ENCODE measurements around the gene FAM83B. TPM values are rescaled to one million over a fixed set of nuclear protein-coding genes. Genes with fewer than 3 reads are reported as not detected.

The FAM83B gene
- total and polyA plus RNA-seq, 10 of the 15 experiments (the other 5 are each of a cell fraction or from before 2014, with no cell fraction given) = 0.05 TPM; not detected in 9

GRCh38 chr6:54865091-54865631 is 18.6 kb downstream of the FAM83B start (continued):
- TF ChIP-seq MLLT1 (IDR thresholded peaks at IDR 0.05) (no peak), FOS (IDR thresholded peaks at IDR 0.05; ENCODE audit: borderline replicate concordance, extremely low read depth, insufficient read length) (no peak), MEF2B (IDR thresholded peaks at IDR 0.05; ENCODE audit: partially characterized antibody, poor library complexity, severe bottlenecking) (no peak), MTA2 (IDR thresholded peaks at IDR 0.05; ENCODE audit: low read depth) (no peak), RFX5 (IDR thresholded peaks at IDR 0.05; ENCODE audit: low read depth, low read length) (no peak), ZBED1 (IDR thresholded peaks at IDR 0.05; ENCODE audit: borderline replicate concordance) (no peak), NR2C1 (IDR thresholded peaks at IDR 0.05) (no peak), SREBF2 (IDR thresholded peaks at IDR 0.05; ENCODE audit: low read length) (no peak)

- no peak overlapping the region for H3K27ac ChIP-seq (ENCODE audit: control insufficient read depth, insufficient read depth)
- no peak overlapping the region for H2AFZ ChIP-seq (ENCODE audit: control insufficient read depth, low read depth, low read length)
- POLR2A ChIA-PET = no interaction called here
- FAIRE-seq (no peak), DNase-seq (ENCODE audit: low read depth, low spot score) (no peak), ATAC-seq (no peak)
- H3K79me2 ChIP-seq (ENCODE audit: control insufficient read depth, insufficient read depth, low read length) = no peaks in the 10 kb centered on the region
- H3K4me3 ChIP-seq = no peak overlapping the region
- TF ChIP-seq TCF3 (IDR thresholded peaks at IDR 0.05; ENCODE audit: borderline replicate concordance, insufficient read depth, low read depth, low read length) (no peak), NRF1 (conservative IDR thresholded peaks at IDR 0.05; ENCODE audit: low read depth, low read length) (no peak), RB1 (IDR thresholded peaks at IDR 0.05; ENCODE audit: borderline replicate concordance) (no peak), ATF7 (IDR thresholded peaks at IDR 0.05; ENCODE audit: low read depth) (no peak), EED (IDR thresholded peaks at IDR 0.05; ENCODE audit: low read depth) (no peak), CBX3 (IDR thresholded peaks at IDR 0.05; ENCODE audit: borderline replicate concordance, low read depth) (no peak), TCF7 (IDR thresholded peaks at IDR 0.05; ENCODE audit: borderline replicate concordance) (no peak), FOS (IDR thresholded peaks at IDR 0.05; ENCODE audit: borderline replicate concordance, extremely low read depth, insufficient read length) (no peak), CHD2 (IDR thresholded peaks at IDR 0.05; ENCODE audit: borderline replicate concordance, low read depth, low read length) (no peak)
- TF ChIP-seq, protein P1, sequence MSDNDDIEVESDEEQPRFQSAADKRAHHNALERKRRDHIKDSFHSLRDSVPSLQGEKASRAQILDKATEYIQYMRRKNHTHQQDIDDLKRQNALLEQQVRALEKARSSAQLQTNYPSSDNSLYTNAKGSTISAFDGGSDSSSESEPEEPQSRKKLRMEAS (IDR thresholded peaks at IDR 0.05; ENCODE audit: low read depth, low read length) = no peak
- no peaks in the 10 kb centered on the region for H3K36me3 ChIP-seq (ENCODE audit: control insufficient read depth in 2 of 2, insufficient read depth in 2 of 2, low read length in 1 of 2)
- SMC1A ChIA-PET (ENCODE audit: uncharacterized antibody, unreplicated experiment) = no interaction called here
- RAD21 ChIA-PET (ENCODE audit: unreplicated experiment) = no interaction called here
- in situ Hi-C loops (cut with MboI) = no loop called here
- H3K27me3 ChIP-seq (replicated peaks in 1 of 2; ENCODE audit: control insufficient read depth in 2 of 2, insufficient read depth in 2 of 2, low read length in 1 of 2) = no peaks in the 10 kb centered on the region
- H3K4me1 ChIP-seq (ENCODE audit: control insufficient read depth, insufficient read depth, low read length) = no peaks in the 10 kb centered on the region
- BruUV-seq (replicated peaks) = no TSS peak
- CTCF ChIA-PET = no interaction called here
- no peaks in the 10 kb centered on the region for H3K9me3 ChIP-seq (replicated peaks; ENCODE audit: control insufficient read depth, insufficient read depth, low read length)
- no peak overlapping the region for H3K4me2 ChIP-seq (ENCODE audit: control insufficient read depth, insufficient read depth)
- intact Hi-C loops (cut with micrococcal nuclease; ENCODE audit: unreplicated experiment) = no loop called here
- no peaks in the 10 kb centered on the region for H4K20me1 ChIP-seq (ENCODE audit: control insufficient read depth, insufficient read depth)
- no peak overlapping the region for H3K9ac ChIP-seq (ENCODE audit: control insufficient read depth, insufficient read depth, low read length)
These were observed 22.0 kb downstream of the FAM83B start for GRCh38 chr6:54868556-54868955.

Measured in GM12878 (cell line).